ENCODE results near the gene COL15A1.

DNA sequence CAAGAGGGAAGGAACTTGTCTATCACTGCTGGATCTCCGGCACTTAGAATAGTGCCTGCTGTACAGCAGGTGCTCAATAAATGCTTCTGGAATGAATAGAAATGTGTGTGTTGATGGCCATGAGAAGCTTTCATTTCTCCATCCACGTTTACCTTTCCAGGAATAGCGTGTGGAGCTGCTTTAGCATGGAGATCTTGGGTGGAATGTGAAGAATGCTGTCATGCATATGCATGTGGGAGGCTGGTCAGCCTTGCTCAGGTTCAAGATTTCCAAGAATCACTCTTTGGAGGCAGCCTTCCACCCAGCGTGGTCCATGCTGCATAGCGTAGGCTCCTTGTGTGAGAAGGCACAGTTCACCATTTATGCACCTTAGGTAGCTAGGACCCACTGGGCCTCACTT lies 19.2 kb downstream of the COL15A1 start:
- TF ChIP-seq, protein P1, sequence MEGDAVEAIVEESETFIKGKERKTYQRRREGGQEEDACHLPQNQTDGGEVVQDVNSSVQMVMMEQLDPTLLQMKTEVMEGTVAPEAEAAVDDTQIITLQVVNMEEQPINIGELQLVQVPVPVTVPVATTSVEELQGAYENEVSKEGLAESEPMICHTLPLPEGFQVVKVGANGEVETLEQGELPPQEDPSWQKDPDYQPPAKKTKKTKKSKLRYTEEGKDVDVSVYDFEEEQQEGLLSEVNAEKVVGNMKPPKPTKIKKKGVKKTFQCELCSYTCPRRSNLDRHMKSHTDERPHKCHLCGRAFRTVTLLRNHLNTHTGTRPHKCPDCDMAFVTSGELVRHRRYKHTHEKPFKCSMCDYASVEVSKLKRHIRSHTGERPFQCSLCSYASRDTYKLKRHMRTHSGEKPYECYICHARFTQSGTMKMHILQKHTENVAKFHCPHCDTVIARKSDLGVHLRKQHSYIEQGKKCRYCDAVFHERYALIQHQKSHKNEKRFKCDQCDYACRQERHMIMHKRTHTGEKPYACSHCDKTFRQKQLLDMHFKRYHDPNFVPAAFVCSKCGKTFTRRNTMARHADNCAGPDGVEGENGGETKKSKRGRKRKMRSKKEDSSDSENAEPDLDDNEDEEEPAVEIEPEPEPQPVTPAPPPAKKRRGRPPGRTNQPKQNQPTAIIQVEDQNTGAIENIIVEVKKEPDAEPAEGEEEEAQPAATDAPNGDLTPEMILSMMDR (IDR thresholded peaks at IDR 0.05): no peak
- no peak for TF ChIP-seq EZH2 (IDR thresholded peaks at IDR 0.05; ENCODE audit: borderline replicate concordance, insufficient read depth, low read depth, low read length, poor library complexity, severe bottlenecking)
